Activated T-helper 1 cell treated with Interleukin-2 at 50 U/mL for 16 hours (primary cell): ENCODE measurements around the gene TSPAN19.

Source experiments
- DNase-seq: peaks from one replicate; pipeline ENCODE4 v3.0.0-alpha.2; 2020; ENCODE audit warnings: low read depth

Gene TSPAN19

GRCh38 chr12:85000729-85001128, 35.3 kb downstream of the TSPAN19 start:
- no peak for DNase-seq

- no peak for DNase-seq
These were observed 37.7 kb downstream of the TSPAN19 start for GRCh38 chr12:84998341-84998740.

GRCh38 chr12:84996759-84997158, 39.3 kb downstream of the TSPAN19 start:
- DNase-seq = no peak

GRCh38 chr12:84995641-84996040, 40.4 kb downstream of the TSPAN19 start:
- DNase-seq = no peak

- DNase-seq = no peak
These were observed 41.7 kb downstream of the TSPAN19 start for GRCh38 chr12:84994426-84994825.

GRCh38 chr12:84986586-84986985, 49.5 kb downstream of the TSPAN19 start:
- DNase-seq = no peak

- DNase-seq = no peak
These were observed 50.0 kb downstream of the TSPAN19 start for GRCh38 chr12:84986117-84986516.

- no peak for DNase-seq
These were observed 52.8 kb downstream of the TSPAN19 start for GRCh38 chr12:84983289-84983688.

- no peak for DNase-seq
These were observed 53.2 kb downstream of the TSPAN19 start for GRCh38 chr12:84982888-84983287.

- DNase-seq = no peak
These were observed 57.2 kb downstream of the TSPAN19 start for GRCh38 chr12:84978921-84979320.

- DNase-seq = no peak
These were observed 59.9 kb downstream of the TSPAN19 start for GRCh38 chr12:84976133-84976532.

GRCh38 chr12:84974155-84974815, 61.8 kb downstream of the TSPAN19 start:
- DNase-seq = no peak

- DNase-seq = no peak
These were observed 63.1 kb downstream of the TSPAN19 start for GRCh38 chr12:84973026-84973425.

GRCh38 chr12:84969226-84969625, 66.9 kb downstream of the TSPAN19 start:
- no peak for DNase-seq
